Mesothelial cell of epicardium (in vitro differentiated cells): ENCODE measurements around the gene DEF6. TPM values are rescaled to one million over a fixed set of nuclear protein-coding genes. Genes with fewer than 3 reads are reported as not detected.

ENCODE experiments used
- DNase-seq, 2 experiments: peaks; one replicate each; pipeline ENCODE4 v3.0.0; 2021; ENCODE audit warnings: low spot score in 2 of 2; ENCODE audit not compliant: unreplicated experiment in 2 of 2
- H3K27ac Mint-ChIP-seq: 2 replicates; pipeline ENCODE4 v1.8.0; 2021; ENCODE audit warnings: mixed read lengths
- H3K27me3 Mint-ChIP-seq: 2 replicates; pipeline ENCODE4 v1.8.0; 2021; ENCODE audit warnings: low read depth, mixed read lengths
- H3K36me3 Mint-ChIP-seq: 2 replicates; pipeline ENCODE4 v1.8.0; 2021; ENCODE audit warnings: mixed read lengths
- H3K4me1 Mint-ChIP-seq: 2 replicates; pipeline ENCODE4 v1.8.0; 2021; ENCODE audit warnings: mixed read lengths
- H3K4me3 Mint-ChIP-seq: 2 replicates; pipeline ENCODE4 v1.8.0; 2021; ENCODE audit warnings: mild to moderate bottlenecking, moderate library complexity, mixed read lengths
- H3K9me3 Mint-ChIP-seq: 2 replicates; pipeline ENCODE4 v1.8.0; 2021; ENCODE audit warnings: mixed read lengths
- total RNA-seq: library from RNA; stranded (reverse); gene quantifications from 3 replicates; pipeline ENCODE4 v1.2.1, GENCODE V29; 2021
- TF ChIP-seq, protein P1 (sequence below): fragments of 200-600 bp; sonication (generic); IDR thresholded peaks from one replicate; pipeline ENCODE4 v1.5.0; 2021; ENCODE audit warnings: antibody characterized with exemption; ENCODE audit not compliant: unreplicated experiment

The DEF6 gene
- total RNA-seq, 1 donor from 2014 or later: 11.3 TPM

DNA sequence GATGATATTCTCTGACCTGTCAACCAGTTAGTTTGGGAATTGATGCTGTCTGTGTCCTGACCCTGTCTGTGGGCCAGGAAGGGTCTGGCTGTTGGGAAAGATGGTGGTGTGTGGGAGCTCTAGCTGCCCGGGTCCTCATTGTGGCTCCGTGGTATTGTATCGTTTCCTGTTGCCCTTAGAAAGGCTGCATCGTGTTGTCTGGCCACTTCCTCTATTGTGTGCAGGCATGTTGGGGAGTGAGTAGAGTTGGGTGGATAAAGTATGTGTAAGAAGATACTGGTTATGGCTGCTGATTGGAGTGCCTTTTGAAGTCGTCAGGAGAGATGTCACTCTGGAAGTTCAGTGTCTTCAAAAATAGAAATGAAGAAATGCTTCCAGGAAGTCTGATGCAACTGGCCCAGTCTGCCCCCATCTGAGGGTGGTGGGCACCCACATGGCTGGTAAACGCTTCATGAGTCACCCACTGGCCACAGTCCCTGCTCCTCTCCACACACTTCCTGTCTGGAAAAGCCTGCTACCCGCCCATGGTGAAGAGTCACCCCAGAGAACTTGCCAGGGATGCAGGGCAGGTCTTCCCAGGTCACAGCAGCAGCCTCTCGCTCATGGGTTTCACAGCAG lies 72.6 kb downstream of the DEF6 start:
- Mint-ChIP-seq H3K27ac (no peak overlapping the region), H3K4me1 (peaks cover 35% of the 10 kb centered on the region), H3K4me3 (no peak overlapping the region), H3K27me3 (no peaks in the 10 kb centered on the region), H3K9me3 (no peaks in the 10 kb centered on the region), H3K36me3 (peaks cover 3% of the 10 kb centered on the region)
- TF ChIP-seq, protein P1, sequence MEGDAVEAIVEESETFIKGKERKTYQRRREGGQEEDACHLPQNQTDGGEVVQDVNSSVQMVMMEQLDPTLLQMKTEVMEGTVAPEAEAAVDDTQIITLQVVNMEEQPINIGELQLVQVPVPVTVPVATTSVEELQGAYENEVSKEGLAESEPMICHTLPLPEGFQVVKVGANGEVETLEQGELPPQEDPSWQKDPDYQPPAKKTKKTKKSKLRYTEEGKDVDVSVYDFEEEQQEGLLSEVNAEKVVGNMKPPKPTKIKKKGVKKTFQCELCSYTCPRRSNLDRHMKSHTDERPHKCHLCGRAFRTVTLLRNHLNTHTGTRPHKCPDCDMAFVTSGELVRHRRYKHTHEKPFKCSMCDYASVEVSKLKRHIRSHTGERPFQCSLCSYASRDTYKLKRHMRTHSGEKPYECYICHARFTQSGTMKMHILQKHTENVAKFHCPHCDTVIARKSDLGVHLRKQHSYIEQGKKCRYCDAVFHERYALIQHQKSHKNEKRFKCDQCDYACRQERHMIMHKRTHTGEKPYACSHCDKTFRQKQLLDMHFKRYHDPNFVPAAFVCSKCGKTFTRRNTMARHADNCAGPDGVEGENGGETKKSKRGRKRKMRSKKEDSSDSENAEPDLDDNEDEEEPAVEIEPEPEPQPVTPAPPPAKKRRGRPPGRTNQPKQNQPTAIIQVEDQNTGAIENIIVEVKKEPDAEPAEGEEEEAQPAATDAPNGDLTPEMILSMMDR: no peak
- DNase-seq: no peak

DNA sequence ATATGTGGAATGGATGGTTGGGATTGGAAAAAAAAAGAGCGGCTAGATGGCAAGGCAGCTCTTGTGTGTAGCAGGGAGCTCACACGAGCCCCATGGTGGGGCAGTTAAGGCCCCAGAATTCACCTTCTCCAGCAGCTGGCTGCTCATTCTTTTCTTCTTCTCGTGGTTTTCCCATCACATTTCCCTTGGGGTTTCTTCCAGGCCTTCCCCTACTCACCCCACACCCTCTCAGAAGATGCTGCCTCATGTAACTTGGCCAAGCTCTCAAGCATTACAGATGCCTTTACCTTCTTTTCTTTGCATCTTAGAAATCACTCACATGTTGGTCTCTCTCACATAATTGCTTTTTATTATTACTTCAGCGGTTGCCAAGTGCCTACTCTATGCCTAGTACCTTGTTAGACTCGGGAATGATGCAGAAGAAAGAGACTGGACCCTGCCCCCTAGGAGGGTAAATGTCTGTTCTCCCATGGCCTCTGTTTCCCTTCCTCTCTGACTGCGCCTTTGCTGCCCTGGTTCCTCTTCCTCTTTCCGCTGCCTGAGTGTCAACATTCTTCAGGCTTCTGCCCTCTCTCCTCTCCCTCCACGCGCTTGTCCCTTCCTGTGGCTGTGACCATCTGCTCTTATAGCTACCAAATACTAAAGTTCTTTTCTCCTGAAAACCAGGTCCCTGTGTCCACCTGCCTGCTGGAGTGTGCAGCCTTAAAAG lies 73.3 kb downstream of the DEF6 start:
- H3K9me3 Mint-ChIP-seq: no peaks in the 10 kb centered on the region
- no peak overlapping the region for H3K27ac Mint-ChIP-seq
- TF ChIP-seq, protein P1: no peak
- H3K36me3 Mint-ChIP-seq: peaks cover 3% of the 10 kb centered on the region
- H3K4me1 Mint-ChIP-seq: peaks cover 35% of the 10 kb centered on the region
- no peaks in the 10 kb centered on the region for H3K27me3 Mint-ChIP-seq
- H3K4me3 Mint-ChIP-seq: no peak overlapping the region
- DNase-seq: no peak

Other genes starting within 250 kb of the DEF6 start
- gene TCP11, start 156.5 kb upstream of the DEF6 start, total RNA-seq: 0.20 to 0.24 TPM (median 0.20 TPM) in 3 replicates
- gene SCUBE3, start 83.9 kb upstream of the DEF6 start, total RNA-seq: 51.9 to 54.8 TPM (median 53.2 TPM) in 3 replicates
- 56.6 to 58.3 TPM (median 56.9 TPM) in 3 replicates for gene ZNF76, start 38.1 kb upstream of the DEF6 start, total RNA-seq
- 19.5 to 21.7 TPM (median 20.8 TPM) in 3 replicates for gene PPARD, start 44.7 kb downstream of the DEF6 start, total RNA-seq
- gene FANCE, start 154.5 kb downstream of the DEF6 start, total RNA-seq: 7.0 to 8.5 TPM (median 8.0 TPM) in 3 replicates
- 1,840 to 1,922 TPM (median 1,906 TPM) in 3 replicates for gene RPL10A, start 170.6 kb downstream of the DEF6 start, total RNA-seq
- gene TEAD3, start 199.3 kb downstream of the DEF6 start, total RNA-seq: 88.2 to 91.8 TPM (median 91.4 TPM) in 3 replicates
- 17.5 to 17.7 TPM (median 17.6 TPM) in 3 replicates for gene TULP1, start 215.1 kb downstream of the DEF6 start, total RNA-seq